ENCODE data around the gene NR5A1. TPM values are rescaled to one million over a fixed set of nuclear protein-coding genes. Genes with fewer than 3 reads are reported as not detected.

Gene NR5A1
- total RNA-seq, 2 donors from 2014 or later: not detected

DNA sequence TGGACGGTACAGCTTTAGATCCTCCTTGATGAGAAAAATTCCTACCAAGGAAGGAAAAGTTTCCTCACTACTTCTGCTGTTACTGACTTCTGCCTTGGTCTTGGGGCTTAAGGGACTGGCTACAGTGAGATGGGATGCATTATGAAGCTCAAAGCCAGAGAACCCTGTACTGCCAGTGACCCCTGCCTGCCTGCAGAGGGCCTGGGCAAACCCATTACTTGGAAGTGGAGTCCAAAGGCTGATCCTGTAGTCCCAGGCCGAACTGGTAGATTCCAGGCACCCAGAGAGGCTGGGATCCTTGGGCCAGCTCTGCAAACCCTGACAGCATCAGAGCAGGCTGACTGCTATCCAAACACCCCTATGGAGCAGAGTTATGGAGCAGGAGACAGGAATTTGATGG lies 25.7 kb upstream of the NR5A1 start:
- Histone ChIP-seq H3K4me1 (no peaks in the 10 kb centered on the region), H3K36me3 (no peaks in the 10 kb centered on the region), H3K4me3 (no peak overlapping the region), H3K9me3 (no peaks in the 10 kb centered on the region), H3K27me3 (no peaks in the 10 kb centered on the region), H3K27ac (no peak overlapping the region)
- TF ChIP-seq, protein P1, sequence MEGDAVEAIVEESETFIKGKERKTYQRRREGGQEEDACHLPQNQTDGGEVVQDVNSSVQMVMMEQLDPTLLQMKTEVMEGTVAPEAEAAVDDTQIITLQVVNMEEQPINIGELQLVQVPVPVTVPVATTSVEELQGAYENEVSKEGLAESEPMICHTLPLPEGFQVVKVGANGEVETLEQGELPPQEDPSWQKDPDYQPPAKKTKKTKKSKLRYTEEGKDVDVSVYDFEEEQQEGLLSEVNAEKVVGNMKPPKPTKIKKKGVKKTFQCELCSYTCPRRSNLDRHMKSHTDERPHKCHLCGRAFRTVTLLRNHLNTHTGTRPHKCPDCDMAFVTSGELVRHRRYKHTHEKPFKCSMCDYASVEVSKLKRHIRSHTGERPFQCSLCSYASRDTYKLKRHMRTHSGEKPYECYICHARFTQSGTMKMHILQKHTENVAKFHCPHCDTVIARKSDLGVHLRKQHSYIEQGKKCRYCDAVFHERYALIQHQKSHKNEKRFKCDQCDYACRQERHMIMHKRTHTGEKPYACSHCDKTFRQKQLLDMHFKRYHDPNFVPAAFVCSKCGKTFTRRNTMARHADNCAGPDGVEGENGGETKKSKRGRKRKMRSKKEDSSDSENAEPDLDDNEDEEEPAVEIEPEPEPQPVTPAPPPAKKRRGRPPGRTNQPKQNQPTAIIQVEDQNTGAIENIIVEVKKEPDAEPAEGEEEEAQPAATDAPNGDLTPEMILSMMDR (IDR thresholded peaks at IDR 0.05): no peak
- no peak for DNase-seq (ENCODE audit: low spot score)

DNA sequence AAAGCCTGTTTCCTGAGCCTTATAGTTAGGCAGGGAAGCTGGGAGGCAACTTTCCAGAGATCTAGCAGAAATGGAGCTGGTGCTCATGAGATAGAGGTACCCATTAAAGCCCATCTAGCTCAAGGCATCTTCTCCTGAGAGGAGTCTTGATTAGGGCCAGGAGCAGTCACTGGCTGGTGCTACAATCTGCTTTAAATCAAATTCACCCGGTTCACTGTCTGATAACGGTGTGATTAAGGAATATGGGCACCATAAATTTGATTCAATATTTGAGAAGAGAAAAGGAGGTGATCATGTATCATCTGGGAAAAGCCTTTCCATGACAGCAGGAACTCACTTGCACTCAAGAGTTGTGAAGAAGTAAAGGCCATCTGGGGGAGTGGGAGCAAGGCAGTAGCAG lies 23.9 kb upstream of the NR5A1 start:
- TF ChIP-seq, protein P1 (IDR thresholded peaks at IDR 0.05): no peak
- no peaks in the 10 kb centered on the region for H3K36me3 ChIP-seq

GRCh38 chr9:124530246-124530645 lies 23.0 kb upstream of the NR5A1 start:
- Histone ChIP-seq H3K36me3 (no peaks in the 10 kb centered on the region), H3K4me3 (no peak overlapping the region), H3K4me1 (peaks cover 0 to 5% of the 10 kb centered on the region in 2 donors), H3K9me3 (no peaks in the 10 kb centered on the region), H3K27ac (no peak overlapping the region), H3K27me3 (no peaks in the 10 kb centered on the region)
- no peak for DNase-seq (ENCODE audit: low spot score)
- TF ChIP-seq, protein P1 (IDR thresholded peaks at IDR 0.05): no peak

More for the DNA sequence above, 23.9 kb upstream of the NR5A1 start:
- Histone ChIP-seq H3K4me3 (no peak overlapping the region), H3K27ac (no peak overlapping the region), H3K4me1 (peaks cover 0 to 5% of the 10 kb centered on the region in 2 donors), H3K27me3 (no peaks in the 10 kb centered on the region), H3K9me3 (no peaks in the 10 kb centered on the region)
- DNase-seq (ENCODE audit: low spot score): no peak

DNA sequence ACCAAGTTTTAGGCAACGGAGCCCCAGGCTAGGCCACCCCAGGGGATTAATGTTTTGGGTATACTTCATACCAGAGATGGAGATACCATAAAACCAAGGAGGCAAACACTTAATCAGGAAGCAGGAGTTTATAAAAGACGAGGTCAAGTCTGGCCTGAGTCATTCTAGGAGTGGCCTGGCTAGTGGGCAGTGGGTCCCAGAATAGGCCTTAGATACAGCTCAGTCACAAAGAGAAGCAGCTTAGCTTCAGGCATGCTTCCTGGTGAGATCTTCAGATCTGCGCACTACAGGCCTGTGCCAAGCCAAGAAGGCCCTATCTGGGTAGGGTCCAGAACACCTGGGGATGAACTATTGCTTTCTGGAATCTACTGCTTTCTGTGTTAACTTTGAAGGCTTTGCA lies 20.6 kb upstream of the NR5A1 start:
- no peaks in the 10 kb centered on the region for H3K9me3 ChIP-seq
- TF ChIP-seq, protein P1 (IDR thresholded peaks at IDR 0.05): no peak
- no peak for DNase-seq (ENCODE audit: low spot score)

DNA sequence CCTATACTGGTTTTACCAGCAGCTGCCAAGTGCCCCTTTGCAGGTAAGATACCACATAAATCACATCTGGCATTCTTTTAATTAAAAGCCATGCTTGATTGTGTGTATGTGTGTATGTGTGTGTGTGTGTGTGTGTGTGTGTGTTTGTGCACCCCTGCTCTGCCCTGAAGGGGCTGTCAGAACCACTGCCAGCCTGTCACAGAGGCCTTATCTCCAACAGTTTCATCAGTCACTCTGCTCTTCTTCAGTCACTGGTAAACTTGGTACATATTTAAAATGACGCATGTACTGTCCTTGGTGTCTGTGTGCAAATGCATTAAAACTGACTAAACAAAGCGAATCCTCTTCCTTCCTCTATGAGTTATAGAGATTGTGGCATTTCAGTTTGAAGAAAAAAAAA lies 19.0 kb upstream of the NR5A1 start:
- H3K27me3 ChIP-seq: no peaks in the 10 kb centered on the region
- H3K4me3 ChIP-seq: no peak overlapping the region
- H3K27ac ChIP-seq: no peak overlapping the region
- H3K36me3 ChIP-seq: no peaks in the 10 kb centered on the region
- no peak for DNase-seq (ENCODE audit: low spot score)
- H3K9me3 ChIP-seq: no peaks in the 10 kb centered on the region
- peaks cover 0 to 5% of the 10 kb centered on the region in 2 donors for H3K4me1 ChIP-seq
- TF ChIP-seq, protein P1 (IDR thresholded peaks at IDR 0.05): no peak

More for the DNA sequence above, 20.6 kb upstream of the NR5A1 start:
- H3K4me3 ChIP-seq: no peak overlapping the region
- H3K36me3 ChIP-seq: no peaks in the 10 kb centered on the region
- no peaks in the 10 kb centered on the region for H3K27me3 ChIP-seq
- H3K4me1 ChIP-seq: peaks cover 0 to 5% of the 10 kb centered on the region in 2 donors
- no peak overlapping the region for H3K27ac ChIP-seq
